GM18951 (cell line): ENCODE results near the gene MAN1B1.
"Not testable (repeated sequence)": the region's sequence is repeated elsewhere in the genome, so short reads cannot be mapped to it uniquely, and the experiment has no call there.

ENCODE experiments used
- POLR2A ChIP-seq: IDR thresholded peaks from 4 replicates; pipeline ENCODE4 v1.6.1; 2011; ENCODE audit warnings: mild to moderate bottlenecking; ENCODE audit not compliant: insufficient read length, insufficient read depth; ENCODE audit errors: extremely low read depth
- in situ Hi-C: fragments of 300-500 bp; cut with MboI; formaldehyde crosslinking; loops from one replicate; pipeline ENCODE4 v1.12.0; 2022; ENCODE audit warnings: low sequenced_read_pairs, mixed read lengths, inconsistent platforms; ENCODE audit not compliant: unreplicated experiment

The MAN1B1 gene

GRCh38 chr9:137123468-137123837 is 36.7 kb downstream of the MAN1B1 start:
- no peak for TF ChIP-seq POLR2A
- in situ Hi-C loops, result loop anchor here (10.0 kb wide), 1 partner anchor 101 kb away; the partner anchor contains the start of genes CYSRT1, RNF208 and RNF224

- in situ Hi-C loops, result loop anchor here (10.0 kb wide), 1 partner anchor 101 kb away; the partner anchor contains the start of genes CYSRT1, RNF208 and RNF224
Measured at GRCh38 chr9:137123952-137124462, 37.2 kb downstream of the MAN1B1 start.

- in situ Hi-C loops, result loop anchor here (10.0 kb wide), 1 partner anchor 98 kb away; the partner anchor contains the start of genes CYSRT1, RNF208 and RNF224
- no peak for TF ChIP-seq POLR2A
Measured at GRCh38 chr9:137126786-137127185, 40.0 kb downstream of the MAN1B1 start.

- TF ChIP-seq POLR2A, result peak; percentile 39
- in situ Hi-C loops, result loop anchor here (10.0 kb wide), 1 partner anchor 97 kb away; the partner anchor contains the start of genes CYSRT1, RNF208 and RNF224
Measured at GRCh38 chr9:137127301-137128157, 40.7 kb downstream of the MAN1B1 start.

GRCh38 chr9:137128158-137128861 is 41.5 kb downstream of the MAN1B1 start:
- TF ChIP-seq POLR2A, result no peak
- in situ Hi-C loops, result loop anchor here (10.0 kb wide), 1 partner anchor 96 kb away; the partner anchor contains the start of genes CYSRT1, RNF208 and RNF224

GRCh38 chr9:137128862-137129455 is 42.2 kb downstream of the MAN1B1 start:
- no peak for TF ChIP-seq POLR2A
- in situ Hi-C loops, result loop anchor here (10.0 kb wide), 1 partner anchor 96 kb away; the partner anchor contains the start of genes CYSRT1, RNF208 and RNF224

- TF ChIP-seq POLR2A, result peak; percentile 89
- in situ Hi-C loops, result loop anchor here (10.0 kb wide), 1 partner anchor 95 kb away; the partner anchor contains the start of genes CYSRT1, RNF208 and RNF224
Measured at GRCh38 chr9:137129456-137130175, 42.8 kb downstream of the MAN1B1 start.

- in situ Hi-C loops, result no loop called here
- TF ChIP-seq POLR2A, result no peak
Measured at GRCh38 chr9:137130176-137130755, 43.5 kb downstream of the MAN1B1 start.

- no peak for TF ChIP-seq POLR2A
- in situ Hi-C loops, result no loop called here
Measured at GRCh38 chr9:137134191-137134590, 47.4 kb downstream of the MAN1B1 start.

- in situ Hi-C loops, result not testable (repeated sequence)
Measured at GRCh38 chr9:137135154-137135553, 48.4 kb downstream of the MAN1B1 start.

GRCh38 chr9:137136261-137136880 is 49.6 kb downstream of the MAN1B1 start:
- TF ChIP-seq POLR2A, result no peak
- in situ Hi-C loops, result no loop called here
